SH-SY5Y (cell line): Measurements from ENCODE around the gene NKAIN4.

Source experiments
- GATA2 ChIP-seq: IDR thresholded peaks from 2 replicates; pipeline ENCODE4 v1.6.1; 2011; ENCODE audit warnings: mild to moderate bottlenecking, low read depth, low read length
- GATA3 ChIP-seq: IDR thresholded peaks from 2 replicates; pipeline ENCODE4 v1.6.1; 2011; ENCODE audit warnings: low read depth, mild to moderate bottlenecking, low read length, moderate library complexity

Gene NKAIN4

GRCh38 chr20:63219447-63219821, 34.8 kb downstream of the NKAIN4 start:
- TF ChIP-seq GATA2 (no peak), GATA3 (no peak)

- no peak for TF ChIP-seq GATA2
- TF ChIP-seq GATA3, result no peak
These were observed 35.4 kb downstream of the NKAIN4 start for GRCh38 chr20:63218701-63219446.

GRCh38 chr20:63217706-63218105, 36.6 kb downstream of the NKAIN4 start:
- TF ChIP-seq GATA3 (no peak), GATA2 (no peak)

DNA sequence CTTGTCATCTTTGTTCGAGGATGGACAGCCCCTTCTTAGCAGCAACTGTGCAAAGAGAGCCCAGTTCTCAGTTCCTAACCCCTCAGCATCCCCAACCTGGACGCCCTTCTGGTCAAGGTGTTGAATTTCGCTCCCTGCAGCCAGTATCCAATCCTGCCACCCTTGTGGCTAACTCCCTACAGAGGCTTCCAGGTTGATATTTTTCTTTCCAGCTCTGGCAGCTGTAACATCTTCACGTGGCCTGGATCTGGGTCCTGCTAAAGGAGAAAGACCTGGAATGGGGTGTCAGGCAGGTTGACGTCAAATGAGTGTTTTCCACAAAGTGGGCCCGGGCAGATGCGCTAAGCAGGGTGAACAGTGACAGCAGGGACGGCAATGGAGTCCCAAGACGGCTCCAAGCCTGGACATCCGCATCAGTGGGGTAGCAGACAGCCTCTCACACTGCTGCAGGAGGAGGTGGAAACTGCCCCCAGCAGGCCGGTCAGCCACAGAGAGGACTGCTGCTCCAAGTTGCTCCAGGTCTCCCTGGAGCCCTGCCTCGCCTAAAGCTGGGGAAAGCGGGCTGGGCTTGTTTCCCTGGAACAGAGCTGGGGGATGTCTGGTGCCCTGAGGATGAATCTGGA, 37.3 kb downstream of the NKAIN4 start:
- TF ChIP-seq GATA2 (no peak), GATA3 (no peak)

GRCh38 chr20:63216041-63216848, 38.0 kb downstream of the NKAIN4 start, which contains the start of gene YTHDF1:
TSS of gene YTHDF1 (minus strand) at chr20:63216131. CDS start at chr20:63215892, 239 bp downstream.
- TF ChIP-seq GATA2 (no peak), GATA3 (no peak)

GRCh38 chr20:63215101-63216040, 38.9 kb downstream of the NKAIN4 start:
- TF ChIP-seq GATA3, result no peak
- no peak for TF ChIP-seq GATA2

DNA sequence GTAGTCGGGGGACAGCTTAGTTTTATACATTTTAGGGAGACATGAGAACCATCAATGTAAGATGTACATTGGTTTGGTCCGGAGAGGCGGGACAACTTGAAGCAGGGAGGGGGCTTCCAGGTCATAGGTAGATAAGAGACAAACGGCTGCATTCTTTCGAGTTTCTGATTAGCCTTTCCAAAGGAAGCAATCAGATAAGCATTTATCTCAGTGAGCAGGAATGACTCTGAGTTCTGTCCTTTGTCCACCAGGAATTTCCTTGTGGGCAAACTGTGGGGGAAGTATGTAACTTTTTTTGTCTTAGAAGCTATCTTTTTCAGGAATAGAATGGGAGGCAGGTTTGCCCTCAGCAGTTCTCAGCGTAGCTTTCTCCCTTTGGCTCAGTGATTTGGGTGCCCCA, 39.7 kb downstream of the NKAIN4 start:
- TF ChIP-seq GATA3 (no peak), GATA2 (no peak)

DNA sequence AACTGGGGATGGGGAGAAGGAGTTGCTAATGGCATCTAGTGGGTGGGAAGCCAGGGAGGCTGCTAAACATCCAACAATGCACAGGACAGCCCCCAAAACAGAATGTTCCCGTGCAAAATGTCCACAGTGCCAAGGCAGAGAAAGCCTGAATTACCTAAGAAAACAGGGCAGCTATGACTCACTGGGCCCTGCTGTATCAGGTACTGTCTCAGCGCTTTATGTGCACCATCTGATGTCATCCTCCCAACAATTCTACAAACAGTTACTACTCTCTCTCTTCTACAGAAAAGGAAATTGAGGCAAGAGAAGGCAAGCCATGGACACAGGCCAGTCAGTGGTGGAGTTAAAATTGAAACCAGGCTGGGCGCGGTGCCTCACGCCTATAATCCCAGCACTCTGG, 41.5 kb downstream of the NKAIN4 start:
- TF ChIP-seq GATA2, result no peak
- TF ChIP-seq GATA3, result no peak

DNA sequence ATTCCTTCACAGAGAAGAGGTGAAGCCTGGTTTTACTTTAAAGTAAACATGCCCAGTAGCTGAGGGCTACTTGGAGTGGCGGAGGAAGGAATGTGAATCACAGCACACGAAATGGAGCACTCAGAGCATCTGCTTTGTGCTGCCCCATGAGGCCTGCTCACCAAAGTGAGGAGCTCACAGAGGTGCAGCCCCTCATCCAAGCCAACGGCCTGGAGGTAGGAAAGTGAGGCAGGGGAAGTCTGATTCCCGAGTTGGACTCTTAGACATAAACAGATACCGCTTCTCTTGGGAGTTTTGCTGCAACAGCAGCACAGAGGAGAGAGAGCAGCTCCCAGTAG, 41.9 kb downstream of the NKAIN4 start:
- TF ChIP-seq GATA3 (no peak), GATA2 (no peak)

GRCh38 chr20:63210011-63210605, 44.2 kb downstream of the NKAIN4 start:
- TF ChIP-seq GATA3, result no peak
- TF ChIP-seq GATA2, result no peak

- no peak for TF ChIP-seq GATA3
- no peak for TF ChIP-seq GATA2
These were observed 45.8 kb downstream of the NKAIN4 start for GRCh38 chr20:63208346-63208909.

GRCh38 chr20:63206878-63207277, 47.4 kb downstream of the NKAIN4 start:
- no peak for TF ChIP-seq GATA2
- no peak for TF ChIP-seq GATA3

GRCh38 chr20:63205896-63206295, 48.4 kb downstream of the NKAIN4 start:
- TF ChIP-seq GATA2 (no peak), GATA3 (no peak)
